NB4 (cell line): ENCODE measurements around the gene ATP1A3.
"Not testable (repeated sequence)": the region's sequence is repeated elsewhere in the genome, so short reads cannot be mapped to it uniquely, and the experiment has no call there.

Source experiments
- DNase-seq: peaks from one replicate; pipeline ENCODE4 v3.0.0; 2010; ENCODE audit warnings: low read depth
- H3K4me3 ChIP-seq: one replicate; pipeline ENCODE4 v1.5.1; 2011; ENCODE audit warnings: mild to moderate bottlenecking, low read depth, low read length, moderate library complexity
- CTCF ChIP-seq: IDR thresholded peaks from one replicate; pipeline ENCODE4 v1.5.1; 2012; ENCODE audit warnings: low read depth, low read length
- MAX ChIP-seq: IDR thresholded peaks from 2 replicates; pipeline ENCODE4 v1.6.1; 2011; ENCODE audit warnings: low read depth, low read length
- MYC ChIP-seq: IDR thresholded peaks from 2 replicates; pipeline ENCODE4 v1.6.1; 2011; ENCODE audit warnings: low read depth, low read length
- POLR2A ChIP-seq: IDR thresholded peaks from 2 replicates; pipeline ENCODE4 v1.6.1; 2011; ENCODE audit warnings: mild to moderate bottlenecking; ENCODE audit not compliant: insufficient read length; ENCODE audit errors: extremely low read depth

The ATP1A3 gene

DNA sequence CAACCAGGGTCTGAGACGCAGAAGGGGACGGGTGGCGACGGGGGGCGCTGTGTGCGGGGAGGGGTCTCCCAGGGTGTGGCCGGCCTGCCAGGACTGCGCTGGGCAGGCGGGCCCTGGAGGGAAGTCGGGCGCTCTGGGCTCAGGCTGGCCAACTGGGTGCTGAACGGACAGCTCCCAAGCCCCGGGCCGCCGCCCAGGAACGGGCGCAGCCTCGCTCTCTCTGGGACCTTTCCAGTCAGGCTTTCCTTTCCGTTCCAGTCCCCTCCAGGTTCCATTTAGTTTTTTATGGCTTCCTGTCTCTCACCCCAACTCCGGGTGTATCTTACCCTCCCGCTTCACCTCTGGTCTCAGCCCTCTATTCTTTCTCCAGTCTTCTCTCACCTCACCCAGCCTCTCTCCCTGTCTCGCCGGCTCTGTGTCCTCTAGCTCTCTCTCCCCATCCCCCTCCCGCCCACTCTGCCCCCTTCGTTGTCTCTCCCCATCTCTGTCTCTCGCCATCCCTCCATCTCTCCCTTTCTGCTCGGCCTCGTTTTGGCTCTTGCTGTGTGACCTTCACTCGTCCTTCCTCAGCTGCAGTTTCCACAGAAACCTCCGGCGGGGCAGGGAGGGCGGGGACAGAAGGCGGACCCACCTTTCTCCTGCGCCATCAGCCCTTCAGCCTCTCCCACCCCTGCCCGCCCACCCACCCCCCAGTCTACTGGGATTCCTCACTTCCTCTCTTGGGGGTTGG is 3.3 kb upstream of the ATP1A3 start:
- DNase-seq: peak; percentile 48
- no peak overlapping the region for H3K4me3 ChIP-seq
- TF ChIP-seq MAX (no peak), MYC (no peak), CTCF (no peak), POLR2A (no peak)

DNA sequence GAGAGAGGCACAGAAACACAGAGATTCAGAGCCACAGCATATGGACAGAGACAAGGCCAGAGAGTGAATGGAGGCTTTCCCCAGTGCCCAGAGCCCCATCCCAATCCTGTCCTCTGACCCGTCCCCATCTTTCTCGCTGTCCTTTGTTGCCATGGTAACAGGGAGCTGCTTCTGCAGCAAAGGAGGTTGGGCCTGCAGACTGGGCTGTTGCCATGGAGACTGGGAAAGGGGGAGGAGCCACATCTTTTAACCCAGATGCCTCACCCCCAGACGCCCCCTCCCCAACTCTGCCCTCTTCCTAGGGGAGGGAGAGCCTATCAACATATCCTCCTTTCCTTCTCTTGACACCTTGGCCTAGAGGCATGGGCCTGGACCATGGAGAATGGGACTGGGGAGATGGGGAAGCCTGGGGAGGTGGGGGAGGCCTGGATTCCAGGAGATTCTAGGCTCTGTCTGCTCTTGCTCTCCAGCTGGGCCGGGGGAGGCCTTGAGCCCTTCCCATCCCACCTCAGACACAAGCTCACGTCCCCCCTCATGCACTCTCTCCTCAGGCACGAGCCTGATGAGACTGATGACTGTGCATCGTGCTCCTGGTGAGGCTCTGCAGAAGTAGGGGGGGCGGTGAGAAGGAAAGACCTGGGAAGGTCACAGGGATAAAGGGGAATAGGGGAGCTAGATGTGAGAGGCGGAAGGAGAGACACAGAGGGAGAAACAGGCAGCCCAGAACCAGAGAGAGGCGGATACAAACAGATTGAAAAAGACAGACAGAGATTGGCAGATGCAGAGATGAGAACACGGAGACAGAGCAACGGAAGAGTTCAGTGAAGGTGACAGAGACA is 2.1 kb upstream of the ATP1A3 start:
- peak; percentile 13 for DNase-seq
- no peak overlapping the region for H3K4me3 ChIP-seq
- no peak for TF ChIP-seq CTCF
- no peak for TF ChIP-seq MAX
- TF ChIP-seq MYC: no peak
- no peak for TF ChIP-seq POLR2A

DNA sequence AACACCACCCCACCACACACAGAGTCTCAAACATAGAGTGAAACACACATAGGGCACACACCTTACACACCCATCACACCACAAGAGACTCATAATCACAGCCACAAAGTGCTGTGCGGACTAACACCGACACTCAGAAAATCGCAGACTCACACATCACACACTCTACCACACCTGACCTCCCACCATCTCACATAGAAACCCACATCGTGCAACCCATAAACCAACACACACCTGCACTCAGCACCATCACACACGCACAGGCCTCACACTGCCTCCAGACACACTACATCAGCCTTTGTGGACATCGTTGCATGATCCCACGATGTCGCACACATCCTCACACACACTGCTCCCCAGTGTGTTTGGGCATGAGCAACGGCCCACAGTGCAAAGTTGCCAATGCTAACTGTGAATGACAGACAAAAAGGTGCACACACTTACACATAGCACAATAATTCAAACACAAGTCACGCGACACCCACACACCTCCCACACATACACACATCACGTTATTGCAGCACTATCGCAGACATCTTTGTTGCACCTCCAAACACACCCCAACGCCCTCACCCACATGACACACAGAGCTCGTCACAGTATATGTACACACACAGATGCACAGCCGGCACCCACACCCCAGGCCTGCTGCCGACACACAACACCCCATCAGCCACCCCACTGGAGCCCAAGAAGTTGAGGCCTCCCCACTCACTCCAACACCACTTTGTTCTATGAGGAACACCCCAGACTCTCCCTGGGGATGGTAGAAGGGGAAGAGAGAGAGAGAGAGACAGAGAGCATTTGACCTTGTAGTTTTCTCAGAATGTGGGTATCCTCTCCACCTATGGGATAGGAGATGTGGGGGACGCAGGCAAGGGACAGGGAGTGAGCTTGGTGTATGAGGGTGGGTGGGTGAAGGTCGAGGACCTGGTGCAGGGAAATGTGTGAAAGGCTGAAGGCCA is 1.2 kb upstream of the ATP1A3 start:
- no peak for DNase-seq
- no peak for TF ChIP-seq CTCF
- TF ChIP-seq MYC: no peak
- no peak for TF ChIP-seq MAX
- TF ChIP-seq POLR2A: no peak

DNA sequence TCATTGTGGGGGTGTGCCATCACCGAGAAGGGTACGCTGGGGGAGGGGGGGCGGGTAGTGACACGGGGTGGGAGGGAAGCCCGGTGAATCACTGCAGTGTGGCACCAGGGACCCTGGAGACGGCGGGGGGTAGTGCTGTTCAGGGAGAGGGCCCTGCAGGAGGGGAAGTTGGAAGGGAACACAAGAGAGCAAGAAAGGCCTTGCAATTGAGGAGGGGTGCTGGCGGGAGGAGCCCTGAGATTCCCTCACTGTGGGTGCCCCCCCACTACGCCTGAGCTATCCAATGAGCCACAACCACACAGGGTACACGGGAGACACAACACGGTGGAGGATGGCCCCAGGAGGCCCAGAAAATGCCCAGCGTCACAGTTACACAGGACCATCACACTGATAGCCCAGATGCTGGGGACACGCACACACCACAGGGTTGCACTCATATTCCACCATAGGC is 516 bp upstream of the ATP1A3 start:
- no peak overlapping the region for H3K4me3 ChIP-seq
- TF ChIP-seq CTCF (no peak), POLR2A (no peak)
- DNase-seq: peak; percentile 45

More for the DNA sequence above, 1.2 kb upstream of the ATP1A3 start:
- H3K4me3 ChIP-seq: no peak overlapping the region

DNA sequence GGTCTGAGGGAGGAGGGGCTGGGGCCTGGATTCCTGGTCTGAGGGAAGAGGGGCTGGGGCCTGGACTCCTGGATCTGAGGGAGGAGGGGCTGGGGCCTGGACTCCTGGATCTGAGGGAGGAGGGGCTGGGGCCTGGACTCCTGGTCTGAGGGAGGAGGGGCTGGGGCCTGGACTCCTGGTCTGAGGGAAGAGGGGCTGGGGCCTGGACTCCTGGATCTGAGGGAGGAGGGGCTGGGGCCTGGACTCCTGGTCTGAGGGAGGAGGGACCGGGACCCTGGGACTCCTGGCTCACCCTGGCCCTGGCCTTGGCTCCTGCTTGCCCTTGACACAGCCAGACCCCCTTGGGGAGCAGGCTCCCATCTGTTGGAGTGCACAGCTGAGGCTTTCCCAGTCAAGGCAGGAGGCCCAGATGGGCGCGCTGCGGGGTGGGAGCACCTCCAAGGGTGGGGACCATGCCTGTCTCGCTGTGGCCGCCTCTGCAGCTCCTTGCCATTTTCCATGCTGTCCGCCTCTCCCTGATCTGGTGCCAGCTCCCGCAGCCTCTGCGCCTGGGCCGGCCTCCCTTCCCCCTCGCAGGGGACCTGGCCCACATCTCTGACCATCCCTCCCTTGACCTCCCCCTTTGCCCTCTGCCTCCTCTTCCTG is 2.0 kb downstream of the ATP1A3 start:
- not testable (repeated sequence) for DNase-seq, H3K4me3 ChIP-seq

DNA sequence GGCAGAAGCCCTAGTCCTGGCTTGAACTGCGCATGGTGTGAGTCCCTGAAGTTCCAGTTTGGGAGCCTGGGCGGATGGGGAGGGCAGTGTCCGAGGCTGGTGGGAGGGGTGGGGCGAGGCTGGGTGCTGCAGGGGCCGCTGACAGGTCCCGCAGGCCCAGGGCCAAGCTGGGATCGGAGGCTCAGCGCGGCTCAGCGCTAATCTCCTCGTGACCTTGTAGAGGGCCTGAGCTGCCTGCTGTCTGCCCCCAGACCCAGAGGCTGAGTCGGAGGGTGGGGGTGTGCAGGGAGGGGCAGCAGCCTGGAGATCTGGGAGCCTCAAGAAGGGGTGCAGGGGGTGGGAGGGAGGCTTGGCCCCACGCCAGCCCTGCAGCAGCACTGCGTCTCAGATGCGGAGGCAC is 3.0 kb downstream of the ATP1A3 start:
- TF ChIP-seq POLR2A (no peak), CTCF (no peak), MYC (no peak), MAX (no peak)
- DNase-seq: no peak
- H3K4me3 ChIP-seq: no peak overlapping the region
